ENCODE results near the gene TGFBRAP1. TPM values are rescaled to one million over a fixed set of nuclear protein-coding genes. Genes with fewer than 3 reads are reported as not detected.
"Not testable (repeated sequence)": the region's sequence is repeated elsewhere in the genome, so short reads cannot be mapped to it uniquely, and the experiment has no call there.

TGFBRAP1 gene
- polyA plus RNA-seq, 1 experiment = 7.9 TPM

DNA sequence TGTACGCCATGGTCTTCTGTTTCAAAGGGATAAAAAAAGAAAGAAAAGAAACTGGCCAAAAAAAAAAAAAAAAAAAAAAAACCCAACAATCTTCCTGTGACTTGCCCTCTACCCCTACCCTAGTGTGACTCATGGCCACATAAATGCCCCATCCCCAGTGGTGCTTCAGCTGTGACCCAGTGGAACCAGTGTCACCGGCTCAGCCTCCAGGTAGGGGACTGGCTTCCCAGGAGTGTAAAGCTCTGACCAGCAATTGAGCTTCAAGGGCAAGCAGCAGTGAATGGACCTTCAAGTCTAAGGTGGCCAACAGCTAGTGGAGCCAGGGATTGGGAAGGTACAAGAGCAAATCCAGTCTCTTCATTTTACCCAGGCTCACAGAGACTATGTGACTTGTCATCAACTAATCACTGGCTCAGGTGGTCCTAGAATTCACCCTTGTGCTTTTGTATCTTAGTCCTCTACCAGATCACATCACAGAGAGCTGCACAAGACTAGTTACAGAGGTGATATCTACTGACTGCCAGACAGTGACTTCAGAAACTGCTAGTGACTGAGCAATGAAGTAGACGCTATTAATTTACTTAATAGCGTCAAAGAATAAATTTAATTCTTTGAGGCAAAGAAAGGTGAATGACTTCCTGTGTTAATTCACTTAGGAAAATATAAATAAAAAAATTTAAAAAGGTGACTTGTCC is 1.3 kb upstream of the TGFBRAP1 start:
- Histone ChIP-seq H3K4me3 (ENCODE audit: low read depth, low read length) (no peak overlapping the region), H3K27ac (ENCODE audit: low read depth, low read length) (no peak overlapping the region), H3K9me3 (ENCODE audit: control insufficient read depth, insufficient read depth, low read length) (no peaks in the 10 kb centered on the region), H3K27me3 (ENCODE audit: control insufficient read depth, insufficient read depth, low read length) (no peaks in the 10 kb centered on the region)
- ChIA-PET POLR2A (no interaction called here), CTCF (interaction anchor here (1.0 to 3.5 kb wide), 3 partner anchors 14 to 217 kb away, joined by 3 to 13 read pairs (median 5); no protein-coding TSS in a partner anchor)
- DNase-seq (ENCODE audit: low read depth, low spot score) = no peak
- TF ChIP-seq, protein P1, sequence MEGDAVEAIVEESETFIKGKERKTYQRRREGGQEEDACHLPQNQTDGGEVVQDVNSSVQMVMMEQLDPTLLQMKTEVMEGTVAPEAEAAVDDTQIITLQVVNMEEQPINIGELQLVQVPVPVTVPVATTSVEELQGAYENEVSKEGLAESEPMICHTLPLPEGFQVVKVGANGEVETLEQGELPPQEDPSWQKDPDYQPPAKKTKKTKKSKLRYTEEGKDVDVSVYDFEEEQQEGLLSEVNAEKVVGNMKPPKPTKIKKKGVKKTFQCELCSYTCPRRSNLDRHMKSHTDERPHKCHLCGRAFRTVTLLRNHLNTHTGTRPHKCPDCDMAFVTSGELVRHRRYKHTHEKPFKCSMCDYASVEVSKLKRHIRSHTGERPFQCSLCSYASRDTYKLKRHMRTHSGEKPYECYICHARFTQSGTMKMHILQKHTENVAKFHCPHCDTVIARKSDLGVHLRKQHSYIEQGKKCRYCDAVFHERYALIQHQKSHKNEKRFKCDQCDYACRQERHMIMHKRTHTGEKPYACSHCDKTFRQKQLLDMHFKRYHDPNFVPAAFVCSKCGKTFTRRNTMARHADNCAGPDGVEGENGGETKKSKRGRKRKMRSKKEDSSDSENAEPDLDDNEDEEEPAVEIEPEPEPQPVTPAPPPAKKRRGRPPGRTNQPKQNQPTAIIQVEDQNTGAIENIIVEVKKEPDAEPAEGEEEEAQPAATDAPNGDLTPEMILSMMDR (IDR thresholded peaks at IDR 0.05; ENCODE audit: low read depth, low read length) = no peak

DNA sequence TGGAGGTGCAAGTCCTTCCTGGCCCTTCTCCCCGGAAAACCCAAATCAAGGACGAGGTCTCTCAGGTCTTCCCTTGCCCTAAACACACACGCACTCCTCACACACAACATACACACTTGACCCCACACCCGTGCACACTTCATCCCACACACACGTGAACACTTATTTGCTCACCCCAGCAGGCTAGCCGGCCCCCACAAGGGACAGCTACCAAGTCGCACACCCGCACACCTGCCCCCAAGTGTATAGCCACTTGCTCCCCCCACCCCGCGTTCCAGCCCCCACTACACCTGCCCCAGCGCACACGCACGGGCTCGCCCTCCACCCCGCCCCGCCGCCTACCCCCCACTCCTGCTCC is 359 bp downstream of the TGFBRAP1 start:
- H3K27ac ChIP-seq (ENCODE audit: low read depth, low read length) = no peak overlapping the region
- peak overlapping the region; percentile 84 for H3K4me3 ChIP-seq (ENCODE audit: low read depth, low read length)
- CTCF ChIA-PET = interaction anchor here (3.5 kb wide), 1 partner anchor 16 kb away, joined by 13 read pairs; no protein-coding TSS in a partner anchor
- POLR2A ChIA-PET = interaction anchor here (1.3 kb wide), 1 partner anchor 8 kb away, joined by 4 read pairs; the partner anchor contains the start of gene C2orf49
- no peak for DNase-seq (ENCODE audit: low read depth, low spot score)
- no peaks in the 10 kb centered on the region for H3K27me3 ChIP-seq (ENCODE audit: control insufficient read depth, insufficient read depth, low read length)
- TF ChIP-seq, protein P1 (IDR thresholded peaks at IDR 0.05; ENCODE audit: low read depth, low read length) = no peak
- no peaks in the 10 kb centered on the region for H3K9me3 ChIP-seq (ENCODE audit: control insufficient read depth, insufficient read depth, low read length)

DNA sequence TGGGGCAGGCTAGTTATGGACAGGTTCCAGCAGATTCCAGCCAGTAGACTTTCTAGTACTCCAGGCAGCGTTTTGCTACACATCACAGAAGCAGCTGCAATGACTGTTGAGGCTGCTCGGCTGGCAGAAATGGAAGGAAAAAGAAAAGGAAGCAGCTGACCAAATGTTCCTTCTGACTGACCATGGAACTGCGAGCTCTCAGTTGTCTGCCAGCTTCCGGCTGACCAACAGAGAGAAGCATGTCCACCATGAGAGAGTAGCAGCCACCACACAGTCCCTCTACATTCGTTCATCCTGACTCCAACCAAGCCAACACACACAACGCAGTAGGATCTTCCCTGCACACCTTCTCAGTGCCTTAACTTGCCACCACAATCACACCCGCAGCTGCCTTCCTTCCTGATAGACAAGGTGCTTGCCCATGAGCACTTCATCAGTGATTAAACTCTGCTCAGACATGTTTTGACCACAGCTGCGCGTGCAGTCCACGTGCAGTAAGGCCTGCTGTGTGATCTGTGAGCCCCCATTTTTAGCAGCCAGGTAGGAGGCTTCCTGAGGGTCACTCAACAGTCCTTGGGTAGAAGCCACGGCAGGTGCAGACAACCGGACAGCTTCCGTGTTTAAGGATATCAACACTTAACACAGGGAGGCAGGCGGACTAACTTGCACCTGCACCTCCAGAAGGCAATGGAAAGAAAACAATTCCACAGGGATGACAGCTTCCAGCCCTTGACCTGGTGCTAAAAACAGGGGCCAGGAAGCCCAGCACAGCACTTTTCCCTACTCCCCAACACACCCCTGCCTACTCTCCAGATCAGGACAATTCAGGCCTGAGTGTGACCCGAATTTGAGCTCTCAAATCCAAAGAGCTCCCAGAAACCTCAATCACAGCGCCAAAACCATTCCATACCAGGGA is 996 bp downstream of the TGFBRAP1 start:
- ChIA-PET CTCF (interaction anchor here (0.6 to 3.5 kb wide), 3 partner anchors 13 to 193 kb away, joined by 3 to 13 read pairs (median 9); no protein-coding TSS in a partner anchor), POLR2A (interaction anchor here (1.3 kb wide), 1 partner anchor 9 kb away, joined by 4 read pairs; the partner anchor contains the start of gene C2orf49)
- Histone ChIP-seq H3K27me3 (ENCODE audit: control insufficient read depth, insufficient read depth, low read length) (no peaks in the 10 kb centered on the region), H3K4me3 (ENCODE audit: low read depth, low read length) (peak overlapping the region; percentile 84), H3K9me3 (ENCODE audit: control insufficient read depth, insufficient read depth, low read length) (no peaks in the 10 kb centered on the region), H3K27ac (ENCODE audit: low read depth, low read length) (peak overlapping the region; percentile 2)
- no peak for DNase-seq (ENCODE audit: low read depth, low spot score)
- TF ChIP-seq, protein P1 (IDR thresholded peaks at IDR 0.05; ENCODE audit: low read depth, low read length) = no peak

DNA sequence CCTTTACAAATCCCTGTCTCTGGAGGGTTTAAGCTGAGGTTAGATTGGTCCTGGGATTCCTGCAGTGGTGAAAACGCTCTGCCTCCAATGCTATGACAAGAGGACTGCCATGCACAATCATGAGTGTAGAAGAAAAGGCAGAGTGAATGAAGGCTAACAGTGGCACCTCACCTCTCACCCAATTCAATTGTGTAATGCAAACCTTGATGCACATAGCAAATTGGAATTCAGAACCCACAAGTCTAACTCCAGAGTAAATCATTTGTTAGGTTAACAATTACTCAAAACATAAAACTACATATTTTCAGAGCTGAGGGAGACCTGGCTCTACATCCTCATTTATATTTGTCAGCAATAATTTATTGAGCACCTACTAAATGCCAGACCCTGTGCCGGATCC is 1.8 kb downstream of the TGFBRAP1 start:
- Histone ChIP-seq H3K27ac (ENCODE audit: low read depth, low read length) (no peak overlapping the region), H3K9me3 (ENCODE audit: control insufficient read depth, insufficient read depth, low read length) (no peaks in the 10 kb centered on the region), H3K4me3 (ENCODE audit: low read depth, low read length) (no peak overlapping the region), H3K27me3 (ENCODE audit: control insufficient read depth, insufficient read depth, low read length) (no peaks in the 10 kb centered on the region)
- TF ChIP-seq, protein P1 (IDR thresholded peaks at IDR 0.05; ENCODE audit: low read depth, low read length) = no peak
- DNase-seq (ENCODE audit: low read depth, low spot score) = no peak
- ChIA-PET POLR2A (interaction anchor here (0.6 kb wide), 1 partner anchor 63 kb away, joined by 4 read pairs; no protein-coding TSS in a partner anchor), CTCF (interaction anchor here (0.6 to 3.5 kb wide), 3 partner anchors 13 to 194 kb away, joined by 3 to 13 read pairs (median 9); no protein-coding TSS in a partner anchor)

DNA sequence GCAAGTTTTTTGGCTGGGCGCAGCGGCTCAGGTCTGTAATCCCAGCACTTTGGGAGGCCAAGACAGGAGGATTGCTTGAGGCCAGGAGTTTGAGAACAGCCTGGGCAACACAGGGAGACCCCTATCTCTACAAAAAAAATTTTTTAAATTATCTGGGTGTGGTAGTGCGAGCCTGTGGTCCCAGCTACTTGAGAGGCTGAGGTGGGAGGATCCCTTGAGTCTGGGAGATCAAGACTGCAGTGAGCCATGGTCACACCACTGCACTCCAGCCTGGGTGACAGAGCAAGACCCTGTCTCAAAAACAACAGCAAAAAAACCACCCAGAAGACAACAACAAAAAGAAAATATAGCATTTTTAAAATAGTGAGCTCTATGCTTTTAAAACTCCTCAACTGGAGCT is 2.3 kb downstream of the TGFBRAP1 start:
- not testable (repeated sequence) for H3K4me3 ChIP-seq (ENCODE audit: low read depth, low read length); H3K27me3 ChIP-seq (ENCODE audit: control insufficient read depth, insufficient read depth, low read length); H3K27ac ChIP-seq (ENCODE audit: low read depth, low read length); DNase-seq (ENCODE audit: low read depth, low spot score); H3K9me3 ChIP-seq (ENCODE audit: control insufficient read depth, insufficient read depth, low read length)
- ChIA-PET CTCF (interaction anchor here (0.9 to 3.5 kb wide), 2 partner anchors 18 to 194 kb away, joined by 9 to 13 read pairs; no protein-coding TSS in a partner anchor), POLR2A (interaction anchor here (0.6 kb wide), 1 partner anchor 64 kb away, joined by 4 read pairs; no protein-coding TSS in a partner anchor)

All from AG04450 (cell line).